Measurements from ENCODE around the gene FBXO31.

FBXO31 gene, protein sequence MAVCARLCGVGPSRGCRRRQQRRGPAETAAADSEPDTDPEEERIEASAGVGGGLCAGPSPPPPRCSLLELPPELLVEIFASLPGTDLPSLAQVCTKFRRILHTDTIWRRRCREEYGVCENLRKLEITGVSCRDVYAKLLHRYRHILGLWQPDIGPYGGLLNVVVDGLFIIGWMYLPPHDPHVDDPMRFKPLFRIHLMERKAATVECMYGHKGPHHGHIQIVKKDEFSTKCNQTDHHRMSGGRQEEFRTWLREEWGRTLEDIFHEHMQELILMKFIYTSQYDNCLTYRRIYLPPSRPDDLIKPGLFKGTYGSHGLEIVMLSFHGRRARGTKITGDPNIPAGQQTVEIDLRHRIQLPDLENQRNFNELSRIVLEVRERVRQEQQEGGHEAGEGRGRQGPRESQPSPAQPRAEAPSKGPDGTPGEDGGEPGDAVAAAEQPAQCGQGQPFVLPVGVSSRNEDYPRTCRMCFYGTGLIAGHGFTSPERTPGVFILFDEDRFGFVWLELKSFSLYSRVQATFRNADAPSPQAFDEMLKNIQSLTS

DNA sequence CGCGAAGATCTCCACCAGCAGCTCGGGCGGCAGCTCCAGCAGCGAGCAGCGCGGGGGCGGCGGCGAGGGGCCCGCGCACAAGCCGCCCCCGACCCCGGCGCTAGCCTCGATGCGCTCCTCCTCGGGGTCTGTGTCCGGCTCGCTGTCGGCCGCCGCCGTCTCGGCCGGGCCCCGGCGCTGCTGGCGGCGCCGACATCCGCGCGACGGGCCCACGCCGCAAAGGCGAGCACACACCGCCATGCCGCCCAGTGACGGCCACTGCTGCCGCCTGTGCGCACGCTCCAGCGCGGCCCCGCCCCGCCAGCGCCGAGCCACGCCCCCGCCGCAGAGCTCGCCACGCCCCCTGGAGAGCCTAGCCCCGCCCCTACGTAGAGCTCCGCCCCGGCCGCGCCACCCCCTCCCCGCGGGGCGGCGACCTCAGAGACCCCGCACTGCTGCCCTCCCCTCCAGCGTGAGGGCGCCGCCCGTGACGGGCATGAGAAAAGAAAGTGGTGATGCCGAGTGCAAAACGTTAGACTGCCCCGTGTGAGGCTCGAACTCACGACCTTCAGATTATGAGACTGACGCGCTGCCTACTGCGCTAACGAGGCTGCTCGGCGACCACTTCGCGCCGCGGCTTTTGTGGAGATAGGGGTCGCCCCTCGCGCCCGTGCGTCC lies at the start of gene FBXO31:
TSS of gene FBXO31 (minus strand) at position 272 of the 657 bp plus-strand sequence. CDS start at position 240, 32 bp downstream.
- ATAC-seq: peak; percentile 65 to 66

DNA sequence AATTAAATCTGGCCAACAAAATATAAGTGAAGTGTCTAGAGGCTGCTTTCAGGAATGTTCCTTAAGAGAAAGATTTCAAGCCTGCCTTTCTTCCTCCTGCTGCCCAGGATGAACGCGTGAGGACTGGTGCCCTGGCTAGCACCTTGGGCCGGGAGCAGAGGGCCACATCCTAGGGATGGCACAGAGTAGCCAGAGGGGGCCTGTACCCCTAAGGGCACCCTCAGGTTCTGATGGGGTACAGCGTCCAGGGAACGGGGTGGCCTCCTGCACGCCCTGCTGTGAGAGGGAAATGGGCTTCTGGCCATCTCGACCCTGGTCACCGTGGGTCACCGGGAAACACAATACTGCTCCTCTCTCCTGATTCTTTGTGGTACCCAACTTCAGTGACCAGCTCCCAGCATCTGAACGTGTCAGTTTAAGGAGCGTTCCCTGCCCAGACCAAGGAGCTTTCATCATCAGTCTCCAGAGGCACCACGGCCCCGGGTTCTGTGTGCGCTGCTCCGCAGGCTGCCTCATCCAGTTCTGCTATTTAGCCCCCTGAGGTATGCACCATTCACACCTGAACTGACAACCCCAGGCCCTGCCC lies 48.8 kb upstream of the FBXO31 start:
- ATAC-seq: no peak

DNA sequence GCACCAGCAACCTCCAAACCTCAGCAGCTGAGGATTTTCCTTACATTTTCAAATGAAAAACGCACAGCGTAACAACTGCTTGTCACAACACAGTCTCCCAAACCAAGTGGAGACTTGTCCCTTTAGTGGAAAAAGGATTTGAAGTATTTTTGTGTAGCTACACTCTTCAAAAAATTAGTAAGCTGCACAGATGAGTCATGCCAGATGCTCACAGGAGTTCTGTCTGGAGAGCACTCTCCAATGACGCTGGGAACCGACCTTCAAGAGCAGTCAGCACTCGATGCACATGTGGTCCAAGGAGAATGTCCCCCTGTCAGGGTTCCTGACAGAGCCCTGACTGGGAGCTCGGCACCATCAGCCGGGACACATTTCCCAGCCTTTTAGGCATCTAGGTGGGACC lies 48.4 kb upstream of the FBXO31 start:
- ATAC-seq: no peak

DNA sequence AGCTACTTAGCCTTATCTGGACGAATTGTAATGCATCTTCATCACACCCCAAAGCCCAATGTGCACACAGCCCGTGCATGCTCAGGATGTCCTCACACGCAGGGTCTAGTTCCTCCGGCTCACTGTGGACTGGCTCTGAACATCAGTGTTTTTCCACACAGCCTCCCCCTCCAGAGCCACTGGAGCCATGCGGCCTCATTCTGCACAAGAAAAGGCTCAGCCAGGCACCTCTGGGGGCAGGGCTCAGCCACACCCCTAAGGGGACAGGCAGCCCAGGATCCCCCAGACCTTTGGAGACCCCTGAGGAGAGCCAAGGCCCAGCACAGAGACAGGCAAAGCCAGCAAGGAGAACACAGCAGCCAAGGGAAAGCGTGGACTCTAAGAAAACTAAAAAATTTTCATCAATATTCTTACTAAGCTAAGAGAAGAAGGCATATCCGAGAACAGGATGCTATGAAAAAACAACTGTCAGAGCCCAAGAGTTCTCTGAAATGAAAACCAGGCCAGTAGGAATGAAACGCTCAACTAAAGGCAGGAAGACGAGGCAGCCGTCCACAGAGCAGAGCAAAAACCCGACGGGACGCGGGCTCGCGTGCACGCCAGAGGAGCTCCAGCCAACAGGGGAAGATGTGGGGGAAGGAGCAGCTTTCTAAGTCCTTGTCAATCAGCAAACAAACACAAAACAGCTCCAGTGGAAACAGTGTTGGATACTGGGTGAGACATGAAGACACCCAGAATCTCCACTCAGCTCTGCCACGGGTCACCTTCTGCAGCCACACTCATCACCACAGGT lies 43.0 kb upstream of the FBXO31 start:
- no peak for ATAC-seq

DNA sequence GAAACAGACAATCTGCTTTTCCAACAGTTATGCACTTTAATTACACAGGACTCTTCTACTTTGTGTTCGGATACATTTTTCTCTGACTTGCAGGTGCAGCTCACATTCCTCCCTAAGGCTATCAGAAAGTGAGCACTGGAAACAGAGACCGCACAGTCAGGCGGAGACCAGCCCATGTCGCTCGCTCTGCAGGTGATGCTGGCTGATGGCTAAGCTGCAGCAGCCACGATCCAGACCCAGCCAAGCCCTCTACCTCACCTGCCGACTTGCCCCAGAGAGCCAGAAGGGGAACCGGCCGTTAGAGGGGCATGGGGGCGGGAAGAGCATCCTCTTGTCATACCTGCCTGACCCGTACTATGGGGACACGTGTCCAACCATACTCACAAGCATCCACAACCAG lies 42.4 kb upstream of the FBXO31 start:
- ATAC-seq: no peak

DNA sequence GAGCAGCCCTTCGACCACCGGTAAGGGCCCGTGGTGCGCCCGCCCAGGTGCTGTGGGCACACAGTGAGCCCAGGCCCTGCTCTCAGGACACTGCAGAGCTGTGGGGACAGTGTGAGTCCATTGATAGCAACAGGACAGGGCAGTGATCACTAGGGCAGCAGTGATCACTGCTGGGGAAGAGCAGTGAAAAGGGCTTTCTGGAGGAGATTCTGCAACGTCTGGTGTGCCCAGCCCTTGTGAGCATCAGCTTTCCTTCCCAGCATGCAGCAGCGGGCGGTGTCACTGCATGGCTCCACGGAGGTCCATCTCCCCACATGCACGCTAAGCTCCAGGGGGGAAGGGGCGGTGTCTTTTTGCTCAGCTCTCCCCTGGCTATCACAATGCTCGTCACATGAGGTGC lies 40.7 kb upstream of the FBXO31 start:
- no peak for ATAC-seq

DNA sequence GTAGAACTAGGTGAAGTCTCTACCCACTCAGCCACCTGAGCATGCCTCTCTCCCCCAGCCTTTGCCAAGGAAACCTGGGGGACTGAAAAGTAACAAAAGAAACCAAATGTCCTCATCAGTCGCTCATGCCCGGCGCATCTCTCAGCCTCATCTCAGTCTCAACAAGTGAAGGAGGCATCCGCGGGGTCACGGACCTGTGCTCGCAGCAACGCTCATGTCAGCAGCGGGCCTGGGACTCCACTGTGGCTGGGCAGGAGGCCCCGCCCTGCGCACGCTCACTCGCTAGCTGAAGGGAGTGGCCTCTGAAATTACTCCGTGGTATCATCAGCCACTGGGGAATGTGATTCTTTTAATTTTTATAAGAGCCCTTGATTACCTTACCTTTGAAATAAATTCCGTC lies 39.9 kb upstream of the FBXO31 start:
- no peak for ATAC-seq

DNA sequence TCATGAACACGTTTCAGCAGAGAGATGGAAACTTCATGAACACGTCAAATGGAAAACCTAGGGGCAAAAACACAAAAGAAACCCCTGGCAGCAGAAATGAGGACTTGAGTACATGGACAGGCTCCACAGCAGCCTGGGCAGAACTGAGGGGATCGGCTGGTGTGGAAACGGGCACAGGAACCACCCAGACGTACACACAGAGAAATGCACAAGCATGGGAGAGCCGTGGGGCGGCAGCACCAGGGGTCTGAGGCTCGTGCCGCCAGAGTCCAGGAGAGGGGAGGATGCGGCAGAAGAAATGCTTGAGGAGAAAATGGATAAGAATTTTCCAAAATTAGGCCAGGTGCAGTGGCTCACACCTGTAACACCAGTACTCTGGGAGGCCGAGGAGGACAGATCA lies 38.5 kb upstream of the FBXO31 start:
- ATAC-seq: no peak

DNA sequence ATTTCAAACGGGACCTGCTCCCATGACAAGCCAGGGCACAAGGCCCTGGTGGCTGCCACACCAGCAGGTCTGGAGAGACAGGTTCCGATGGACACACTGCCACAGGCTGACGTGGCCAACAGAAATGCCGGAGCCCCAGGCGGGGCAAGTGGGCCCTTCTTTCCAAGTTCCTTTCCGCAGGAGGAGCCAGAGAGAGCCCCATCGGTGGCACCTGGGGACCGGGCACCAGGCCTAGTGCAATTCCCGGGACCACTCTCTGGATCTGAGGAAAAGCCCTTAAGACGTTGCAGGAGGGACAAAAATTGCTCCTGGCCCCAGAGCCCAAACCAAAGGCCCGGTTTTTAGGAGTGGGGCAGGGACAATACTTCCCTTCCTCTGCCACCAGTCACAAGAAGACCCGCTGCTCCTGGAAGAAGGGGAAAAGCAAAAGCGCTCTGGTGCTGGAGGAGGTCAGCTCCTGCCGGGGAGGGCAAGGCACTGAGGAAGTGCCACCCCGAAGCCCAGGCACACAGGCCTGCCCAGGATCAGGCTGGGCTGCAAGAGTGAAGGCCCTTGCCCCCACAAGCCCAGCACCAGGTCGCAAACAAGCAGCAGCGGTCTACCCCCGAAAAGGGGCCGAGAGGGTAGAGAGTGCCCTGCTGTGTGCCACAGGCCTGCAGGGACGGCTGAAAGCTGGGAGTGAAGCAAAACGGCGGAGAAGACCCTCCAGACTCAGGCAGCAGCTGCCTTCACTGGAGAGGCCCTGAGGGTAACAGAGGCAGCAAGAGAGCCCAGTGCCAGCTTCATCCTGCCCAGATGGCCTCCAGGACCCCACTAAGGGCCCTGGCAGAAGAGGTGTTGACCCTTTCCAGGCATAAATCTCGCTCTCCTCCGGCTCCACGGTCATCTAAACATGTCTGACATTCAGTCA lies 37.7 kb upstream of the FBXO31 start:
- ATAC-seq: no peak

DNA sequence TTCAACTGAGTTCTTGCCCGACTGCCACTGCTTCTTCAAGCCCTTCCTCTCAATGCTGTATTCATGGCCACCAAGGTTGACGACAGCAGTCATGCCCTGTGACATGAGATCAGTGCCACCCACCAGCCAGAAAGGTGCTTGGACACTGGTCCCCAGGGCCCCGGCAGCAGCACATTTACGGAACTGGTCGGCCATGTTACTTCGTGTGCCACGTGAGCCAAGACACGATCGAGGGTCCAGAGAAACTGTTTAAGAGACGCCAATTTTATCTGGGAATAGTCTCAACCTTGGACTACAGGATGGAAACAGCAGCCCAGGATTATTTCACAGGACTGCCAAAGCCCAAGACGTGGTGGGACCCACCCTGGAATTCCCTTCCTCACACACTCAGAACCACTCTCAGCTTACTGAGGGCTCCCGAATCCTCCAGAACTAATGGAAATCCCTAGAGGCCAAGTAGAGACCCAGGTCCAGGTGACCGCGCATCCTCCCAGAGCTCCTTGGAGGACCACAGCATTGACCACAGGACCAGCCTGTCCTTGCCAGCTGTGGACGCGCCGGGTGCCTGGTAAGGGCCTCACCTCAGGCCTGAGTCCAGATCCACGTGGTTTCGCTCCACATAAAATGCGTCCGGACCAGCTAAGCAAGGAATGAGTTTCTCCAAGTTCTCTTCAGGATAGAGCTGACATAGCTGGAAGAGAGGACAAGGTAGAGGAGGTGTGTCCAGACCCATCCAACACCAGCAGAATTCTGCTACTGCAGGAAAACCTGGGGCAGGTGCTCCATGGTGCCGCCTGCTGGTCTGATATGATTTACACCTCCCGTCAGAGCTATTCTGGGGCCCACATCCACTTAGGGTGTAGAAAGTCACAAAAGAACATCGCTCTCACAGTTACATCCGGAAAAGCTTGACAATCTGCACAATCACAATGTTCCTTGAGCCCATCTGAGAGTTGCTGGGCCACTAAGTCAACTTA lies 36.7 kb upstream of the FBXO31 start:
- ATAC-seq: no peak

DNA sequence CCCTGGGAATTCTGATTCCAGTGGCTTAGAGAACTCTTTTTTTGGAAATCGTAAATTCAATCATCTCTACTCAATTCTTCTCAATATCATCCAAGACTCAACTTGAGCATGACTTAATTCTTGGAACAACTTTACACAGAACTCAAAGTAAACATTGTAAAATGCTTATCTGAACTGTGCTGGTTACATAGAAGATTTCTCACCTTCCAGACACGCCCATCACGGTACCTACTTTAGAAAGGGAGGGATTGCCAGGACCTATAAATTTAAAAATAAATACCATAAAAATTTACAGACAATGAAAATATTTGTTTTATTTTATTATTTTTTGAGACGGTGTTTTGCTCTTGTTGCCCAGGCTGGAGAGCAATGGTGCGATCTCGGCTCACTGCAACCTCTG lies 35.1 kb upstream of the FBXO31 start:
- ATAC-seq: no peak

DNA sequence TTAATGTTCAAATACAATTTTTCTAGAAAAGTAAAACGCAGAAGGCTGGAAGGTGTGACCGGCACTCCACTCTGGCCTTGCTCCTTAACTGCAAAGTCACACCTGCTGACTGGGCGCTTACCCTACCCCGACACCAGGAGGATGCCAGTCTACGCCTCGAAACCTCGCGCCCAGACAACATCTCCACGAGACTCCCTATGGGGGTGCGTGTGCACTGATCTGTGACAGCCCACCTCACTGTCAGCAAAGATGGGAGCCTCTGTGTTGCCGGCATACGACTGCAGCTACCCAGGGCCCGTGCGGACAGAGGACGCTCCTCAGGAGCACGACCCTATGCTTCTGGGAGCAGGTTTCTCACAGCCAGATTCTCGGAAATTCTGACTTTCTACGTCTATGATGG lies 34.6 kb upstream of the FBXO31 start:
- ATAC-seq: no peak

DNA sequence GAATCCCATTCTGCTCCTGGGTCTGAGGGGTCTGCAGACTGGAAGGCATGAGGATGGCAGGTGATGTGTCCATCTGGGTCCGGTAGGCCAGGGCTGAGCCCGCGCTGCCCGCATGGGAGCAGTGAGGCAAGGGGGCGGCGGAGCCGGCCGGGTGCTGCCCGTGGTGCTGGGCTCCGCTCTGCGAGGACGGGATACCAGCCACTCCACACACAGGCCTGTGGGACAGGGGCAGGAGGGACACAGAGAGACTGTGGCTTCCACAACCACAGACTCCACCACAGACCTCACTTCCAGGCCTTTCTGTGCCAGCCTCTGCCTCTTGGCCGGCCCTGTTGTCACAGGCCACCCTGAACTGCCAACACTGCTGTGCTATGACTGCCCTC lies 33.9 kb upstream of the FBXO31 start:
- ATAC-seq: no peak

DNA sequence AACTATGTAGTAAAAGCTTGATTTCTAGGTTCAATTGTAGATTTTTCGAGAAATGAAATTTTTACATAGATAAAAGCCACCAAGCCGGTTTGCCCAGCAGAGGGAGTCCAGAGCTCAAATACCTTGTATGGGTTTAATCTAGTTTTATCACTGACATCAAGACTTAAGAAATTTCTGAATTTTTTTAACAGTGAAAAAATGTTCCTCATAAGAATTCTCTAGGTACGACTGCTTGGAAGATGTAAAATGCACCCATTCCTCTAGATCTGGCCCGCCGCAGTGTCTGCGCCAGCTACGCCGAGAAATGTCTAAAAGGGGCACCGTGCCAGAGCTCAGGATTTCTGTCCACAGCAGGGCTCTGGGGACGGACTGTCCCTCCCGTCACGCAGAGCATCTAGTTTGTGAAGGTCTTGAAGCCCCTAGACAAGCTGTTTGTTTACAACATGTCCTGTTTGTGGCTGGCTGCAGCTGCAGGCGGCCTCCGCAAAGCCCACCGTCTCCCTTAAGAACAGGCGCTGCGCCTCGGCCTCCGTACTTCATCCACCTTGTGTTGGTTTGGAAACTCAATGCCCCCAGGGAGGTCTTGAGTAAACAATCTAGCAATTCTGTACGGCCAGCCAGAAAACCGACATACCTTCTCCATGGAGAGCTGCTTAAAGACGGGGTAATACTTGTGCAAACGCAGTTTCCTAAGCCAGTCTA lies 33.4 kb upstream of the FBXO31 start:
- ATAC-seq: no peak

DNA sequence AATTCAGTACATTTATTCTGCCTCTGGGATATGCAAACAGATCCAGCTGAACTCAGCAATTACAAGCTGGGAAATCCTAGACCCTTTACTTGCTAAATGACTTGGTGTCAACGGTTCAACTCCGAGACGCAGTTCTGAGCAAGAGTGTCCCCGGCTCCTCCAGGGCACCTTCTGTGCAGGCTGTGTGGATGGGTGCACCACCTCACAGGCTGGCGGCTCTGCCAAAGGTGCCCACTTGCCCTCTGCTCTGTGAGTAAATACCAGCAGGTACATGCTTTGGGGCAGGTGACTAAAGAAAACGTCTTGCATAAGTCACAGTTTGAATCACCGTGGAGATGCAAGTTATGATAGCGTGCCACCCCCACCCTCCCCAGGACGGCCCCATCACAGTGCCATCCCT lies 31.9 kb upstream of the FBXO31 start:
- ATAC-seq: no peak

DNA sequence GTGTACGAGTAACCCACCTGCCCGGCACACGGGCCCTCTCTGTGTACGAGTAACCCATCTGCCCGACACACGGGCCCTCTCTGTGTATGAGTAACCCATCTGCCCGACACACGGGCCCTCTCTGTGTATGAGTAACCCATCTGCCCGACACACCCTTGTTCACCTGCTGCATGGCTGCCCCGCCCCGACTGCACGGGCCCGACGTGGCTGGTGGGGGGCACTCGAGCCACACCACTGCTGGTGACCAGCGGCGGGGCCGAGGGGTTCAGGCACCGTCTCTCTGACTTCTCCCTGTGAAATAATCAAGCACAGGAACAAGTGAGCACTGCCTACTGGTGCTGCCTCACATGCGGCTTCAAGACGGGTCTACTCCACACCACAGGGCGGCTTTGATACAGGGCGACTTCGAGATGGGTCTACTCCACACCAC lies 30.7 kb upstream of the FBXO31 start:
- peak; percentile 45 to 90 for ATAC-seq

DNA sequence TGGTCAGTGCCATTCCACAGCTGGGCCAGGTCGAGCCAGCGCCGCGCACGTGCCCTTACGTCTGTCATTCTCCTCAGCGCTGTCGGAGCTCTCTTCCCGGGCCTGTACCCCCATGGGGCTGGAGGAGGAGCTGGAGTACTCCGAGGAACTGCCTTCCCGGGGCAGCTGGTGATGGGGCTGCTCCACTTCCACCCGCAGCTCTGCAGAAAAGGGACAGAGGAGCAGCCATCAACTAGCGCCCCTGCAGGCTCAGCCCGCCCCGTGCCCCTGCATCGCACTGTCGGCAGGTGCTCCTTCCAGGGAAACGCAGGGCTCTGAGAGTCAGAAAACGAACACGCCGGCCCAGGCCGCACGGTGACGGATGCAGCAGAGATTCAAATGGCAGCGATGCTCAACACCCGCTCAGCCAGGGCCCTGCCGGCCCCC lies 29.4 kb upstream of the FBXO31 start:
- ATAC-seq: no peak

DNA sequence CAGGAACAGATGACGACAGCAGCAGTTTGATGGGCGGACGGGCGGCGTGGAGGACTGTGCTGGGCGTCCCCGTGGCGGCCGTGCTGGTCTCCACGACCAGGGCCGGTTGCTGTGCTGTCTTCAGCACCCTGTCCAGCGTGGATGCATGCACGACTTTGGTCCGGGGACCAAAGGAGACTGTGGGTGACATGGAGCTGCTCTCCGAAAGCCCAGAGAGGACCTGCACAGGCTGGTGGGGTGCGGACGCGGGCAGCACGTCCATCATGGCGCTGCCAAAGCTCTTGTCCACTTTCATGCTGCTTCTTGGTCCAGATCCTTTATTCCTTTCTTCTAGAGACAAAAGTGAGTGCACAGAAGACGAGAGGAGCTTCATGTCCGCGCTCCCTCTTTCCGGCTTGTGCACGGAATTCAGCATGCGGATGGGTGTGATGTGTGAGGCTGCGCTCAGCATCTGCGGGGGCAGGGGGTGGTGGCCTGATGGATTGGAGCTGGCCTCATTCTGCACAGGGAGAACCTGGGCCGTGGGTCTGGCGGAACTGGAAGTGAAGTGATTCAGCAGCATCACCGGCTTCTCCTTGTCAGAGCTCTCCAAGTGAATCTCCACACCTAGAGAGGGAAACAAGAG lies 28.9 kb upstream of the FBXO31 start:
- no peak for ATAC-seq
